Skin epidermis (tissue), 12 donors: ENCODE data around the gene IDH2.
A peak's percentile ranks its signal among the peaks of the same experiment; 100 is the strongest.

Experiments
- H3K27ac ChIP-seq, 21 experiments: fragments of 200-600 bp; sonication (generic) in 11 of 21; one replicate each; pipeline ENCODE4 v1.5.0; 2020; ENCODE audit warnings: mild to moderate bottlenecking in 3 of 21, inconsistent platforms in 2 of 21, moderate library complexity in 2 of 21
- H3K4me3 ChIP-seq, 7 experiments: fragments of 200-600 bp; sonication (generic) in 2 of 7; one replicate each; pipeline ENCODE4 v1.5.0; 2020; ENCODE audit warnings: inconsistent platforms in 2 of 7, mild to moderate bottlenecking in 2 of 7, moderate library complexity in 1 of 7

The IDH2 gene

DNA sequence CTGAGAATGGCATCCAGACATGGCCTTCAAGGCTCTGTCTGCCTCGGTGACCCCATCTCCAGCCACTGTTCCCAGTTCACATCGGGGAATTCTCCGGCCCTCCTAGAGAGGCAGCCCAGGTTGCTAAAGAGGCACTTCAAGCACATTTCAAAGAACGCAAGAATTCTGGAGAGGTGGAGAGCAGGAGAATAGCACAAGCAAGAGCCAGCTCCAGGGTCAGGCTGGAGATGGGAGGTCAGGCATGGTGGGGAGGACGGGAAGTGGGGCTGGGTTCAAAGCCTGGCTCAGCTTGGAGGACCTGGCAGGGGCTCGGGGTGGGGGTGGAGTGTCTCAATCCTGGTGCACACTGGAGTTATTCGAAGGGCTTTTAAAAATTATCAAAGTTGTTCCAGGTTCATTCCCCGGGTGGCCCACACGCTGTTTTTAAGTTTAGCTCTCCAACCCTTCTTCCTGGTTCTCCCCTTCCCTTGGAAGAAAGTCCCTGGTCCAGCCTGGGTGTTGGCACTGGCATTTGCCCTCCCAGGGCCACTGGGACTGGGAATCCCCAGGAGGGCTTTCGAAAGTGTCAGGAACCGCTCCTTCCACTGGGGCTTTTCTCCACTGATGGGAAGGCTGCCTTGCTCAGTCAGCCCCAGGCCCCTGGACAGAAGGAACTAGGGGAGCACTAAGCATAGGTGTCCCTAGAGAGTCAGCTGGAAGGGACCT lies 65.3 kb downstream of the IDH2 start:
- H3K4me3 ChIP-seq, result no peak overlapping the region
- H3K27ac ChIP-seq, result peak overlapping the region in 19 of 21 experiments; percentile 3 to 92 (median 81)

GRCh38 chr15:90036343-90036742 lies 65.9 kb downstream of the IDH2 start:
- peak overlapping the region in 18 of 21 experiments; percentile 48 to 92 (median 82) for H3K27ac ChIP-seq

DNA sequence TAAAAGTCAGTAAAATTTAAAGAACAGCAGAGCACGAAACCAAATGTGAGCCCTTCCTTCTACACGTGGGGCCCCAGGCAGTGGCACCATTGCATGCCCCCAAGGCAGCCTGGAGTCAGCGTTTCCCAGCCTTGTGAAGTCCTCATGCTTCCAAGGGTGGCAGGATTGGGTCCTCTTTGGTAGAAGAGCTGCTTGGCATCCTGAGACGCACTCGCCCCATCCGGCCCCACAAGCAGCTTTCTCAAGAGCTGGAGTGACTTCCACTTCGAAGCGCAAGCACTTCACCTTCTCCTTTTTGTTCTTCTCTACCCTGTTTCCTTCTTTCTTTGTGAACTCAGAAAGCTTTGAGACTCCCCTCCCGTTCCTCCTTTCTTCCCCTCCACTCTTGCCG lies 66.4 kb downstream of the IDH2 start:
- Histone ChIP-seq H3K4me3 (no peak overlapping the region), H3K27ac (peak overlapping the region in 20 of 21 experiments; percentile 28 to 92 (median 82))

More at GRCh38 chr15:90036343-90036742, 65.9 kb downstream of the IDH2 start:
- H3K4me3 ChIP-seq, result no peak overlapping the region

DNA sequence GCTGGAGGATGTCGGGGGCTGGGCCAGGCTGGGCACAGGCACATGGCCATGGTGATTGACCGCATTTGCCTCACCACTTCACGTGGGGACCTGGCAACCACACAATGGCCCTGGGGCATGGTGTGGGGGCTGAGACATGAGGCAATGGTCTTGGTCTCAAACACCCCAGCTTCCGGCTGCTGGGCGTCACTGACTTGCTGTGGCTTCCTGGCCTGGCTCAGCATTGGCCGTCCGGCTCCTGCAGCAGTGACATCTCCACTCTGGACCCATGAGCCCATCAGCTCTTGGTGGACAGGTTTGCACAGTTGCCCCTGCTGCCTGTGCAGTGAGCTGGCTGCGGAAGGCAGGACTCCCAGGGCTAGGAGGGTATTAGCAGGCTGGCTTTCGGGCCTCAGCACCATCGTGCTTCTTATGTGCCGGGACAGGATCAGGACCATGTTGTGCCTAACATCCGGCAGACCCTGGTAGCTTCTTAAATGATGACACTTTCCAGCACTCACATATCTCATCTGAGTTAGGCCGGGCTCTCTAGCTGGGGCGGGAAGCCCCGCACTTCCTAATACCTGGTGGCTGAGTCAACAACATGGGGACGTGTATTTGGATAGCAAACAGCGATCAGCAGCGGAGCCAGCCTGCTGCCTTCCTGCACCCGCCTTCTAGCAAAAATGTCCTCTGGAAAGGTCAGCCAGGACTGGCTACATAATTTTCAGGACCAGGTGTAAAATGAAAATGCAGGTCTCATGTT lies 67.0 kb downstream of the IDH2 start:
- Histone ChIP-seq H3K27ac (peak overlapping the region; percentile 28 to 92 (median 82)), H3K4me3 (no peak overlapping the region)

DNA sequence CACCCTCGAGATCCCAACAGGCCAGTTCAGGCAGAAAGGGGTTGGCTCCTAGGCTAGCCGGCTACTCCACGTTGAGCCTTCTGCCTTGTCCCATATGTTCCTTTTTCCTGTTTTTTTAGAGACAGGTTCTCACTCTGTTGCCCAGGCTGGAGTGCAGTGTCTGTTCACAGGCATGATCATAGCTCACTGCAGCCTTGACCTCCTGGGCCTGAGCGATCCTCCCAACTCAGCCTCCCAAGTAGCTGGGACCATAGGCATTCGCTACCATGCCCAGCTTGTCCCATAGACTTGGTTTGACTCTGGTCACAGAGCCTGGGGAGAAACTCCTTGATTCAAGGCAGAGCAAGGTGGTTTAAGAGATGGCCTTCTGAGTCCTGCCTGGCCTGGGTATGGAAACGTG lies 68.8 kb downstream of the IDH2 start:
- Histone ChIP-seq H3K27ac (peak overlapping the region in 20 of 21 experiments; percentile 6 to 91 (median 72)), H3K4me3 (no peak overlapping the region)
